Activated CD8-positive, alpha-beta memory T cell treated with anti-CD3 and anti-CD28 coated beads for 24 hours (primary cell): ENCODE data around the gene DPYSL5.
A peak's percentile ranks its signal among the peaks of the same experiment; 100 is the strongest.
"Not testable (repeated sequence)": the region's sequence is repeated elsewhere in the genome, so short reads cannot be mapped to it uniquely, and the experiment has no call there.

Experiments used
- DNase-seq: peaks from one replicate; pipeline ENCODE4 v3.0.0-alpha.2; 2020

The DPYSL5 gene

GRCh38 chr2:26904839-26905238, 56.9 kb downstream of the DPYSL5 start:
- DNase-seq = no peak

- DNase-seq = no peak
Measured at GRCh38 chr2:26905341-26906198, 57.6 kb downstream of the DPYSL5 start.

DNA sequence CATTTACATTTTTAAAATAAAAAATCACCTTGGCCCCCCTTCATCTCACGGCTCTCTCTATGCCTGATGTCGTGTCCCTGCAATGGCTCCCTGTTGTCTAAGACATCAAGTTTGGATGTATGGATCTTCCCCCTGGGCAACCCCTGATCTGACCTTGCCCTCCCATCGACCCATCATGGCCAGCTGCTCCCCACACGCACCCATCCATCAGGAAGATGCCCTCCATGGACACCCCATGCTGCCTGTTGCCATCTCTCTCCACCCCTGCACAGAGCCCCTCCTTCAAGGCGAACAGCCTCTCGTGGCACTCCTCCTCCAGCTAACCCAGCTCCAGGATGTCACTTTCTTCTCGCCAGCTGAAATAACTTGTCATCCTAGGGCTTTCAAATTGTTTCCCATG, 59.5 kb downstream of the DPYSL5 start:
- no peak for DNase-seq

GRCh38 chr2:26910176-26910575, 62.2 kb downstream of the DPYSL5 start:
- no peak for DNase-seq

DNA sequence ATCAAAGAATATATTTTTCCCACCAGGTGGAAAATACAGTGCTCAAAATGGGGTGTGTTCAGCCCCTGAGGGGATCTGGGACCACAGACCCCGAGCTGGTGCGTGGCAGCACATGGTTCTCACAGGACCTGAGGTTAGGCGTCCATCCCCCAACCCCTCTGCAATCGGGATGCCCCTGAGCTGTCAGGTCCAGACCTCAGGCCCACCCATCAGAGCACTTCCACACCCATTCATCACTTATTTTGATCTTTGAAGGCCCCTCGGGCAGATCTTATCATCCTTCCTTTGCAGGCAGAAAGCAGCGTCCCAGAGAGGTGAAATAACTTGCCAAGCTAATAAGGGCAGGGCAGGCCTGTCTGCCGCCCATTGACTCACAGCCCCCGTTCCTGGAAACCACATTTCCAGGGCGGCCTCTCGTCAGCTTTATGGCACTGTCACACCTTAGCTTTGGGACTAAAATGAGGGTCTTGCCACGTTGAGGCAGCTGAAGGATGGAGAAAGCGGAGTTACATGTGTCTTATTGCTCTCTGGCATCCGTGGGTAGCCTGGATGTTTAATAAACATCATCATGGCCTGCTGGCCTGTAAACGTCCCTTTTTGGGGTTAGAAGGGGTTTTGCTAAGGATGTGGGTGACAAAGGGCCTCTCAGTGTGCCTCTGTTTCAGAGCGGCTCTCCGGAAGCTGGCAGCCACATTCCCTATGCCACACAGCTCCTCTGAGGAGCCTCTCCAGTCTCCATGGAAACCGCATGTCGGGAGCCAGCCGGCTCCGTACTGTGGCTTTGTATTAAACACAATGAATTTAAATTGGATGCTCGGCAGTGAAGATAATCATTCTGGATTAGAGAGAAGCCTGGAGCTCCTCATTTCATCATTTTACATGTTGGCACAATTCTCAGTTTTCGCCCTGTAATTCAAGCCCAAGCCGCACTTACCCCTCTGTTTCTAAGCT, 64.3 kb downstream of the DPYSL5 start:
- DNase-seq = peak; percentile 26

- DNase-seq = peak; percentile 4
Measured at GRCh38 chr2:26913606-26913998, 65.7 kb downstream of the DPYSL5 start.

GRCh38 chr2:26913999-26914658, 66.2 kb downstream of the DPYSL5 start:
- DNase-seq = peak; percentile 13

DNA sequence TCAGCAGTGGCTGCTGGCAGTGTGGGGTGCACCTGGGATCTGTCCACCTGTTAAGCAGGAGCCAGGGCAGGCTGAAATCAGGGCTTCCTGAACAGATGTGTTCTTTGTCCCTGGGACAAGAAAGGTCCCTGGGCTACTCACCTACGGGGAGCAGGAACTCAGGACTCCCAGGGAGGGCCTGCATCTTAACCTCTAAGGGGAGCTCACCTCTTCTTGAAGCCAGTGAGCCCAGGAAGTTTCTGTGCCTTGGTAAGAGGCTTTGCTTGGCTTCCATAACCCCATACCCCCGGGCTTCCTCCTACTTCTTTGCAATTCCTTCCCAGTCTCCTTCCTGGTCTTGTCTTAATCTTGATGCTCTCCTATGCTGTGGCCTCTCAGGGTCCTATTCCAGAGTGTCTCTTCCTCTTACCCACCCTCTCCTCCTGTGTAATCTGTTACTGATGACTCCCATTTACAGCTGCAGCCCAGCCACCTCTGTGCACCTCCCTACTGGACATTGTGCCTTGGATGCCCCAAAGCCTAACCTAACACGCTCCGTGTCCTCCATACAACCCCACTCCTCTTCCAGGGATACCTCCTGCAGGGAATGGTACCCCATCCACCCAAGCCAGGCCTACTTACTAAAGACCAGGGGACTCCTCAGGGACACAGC, 66.9 kb downstream of the DPYSL5 start:
- DNase-seq = peak; percentile 46

- peak; percentile 26 for DNase-seq
Measured at GRCh38 chr2:26915316-26915715, 67.4 kb downstream of the DPYSL5 start.

GRCh38 chr2:26916128-26916692, 68.3 kb downstream of the DPYSL5 start:
- DNase-seq = peak; percentile 30

DNA sequence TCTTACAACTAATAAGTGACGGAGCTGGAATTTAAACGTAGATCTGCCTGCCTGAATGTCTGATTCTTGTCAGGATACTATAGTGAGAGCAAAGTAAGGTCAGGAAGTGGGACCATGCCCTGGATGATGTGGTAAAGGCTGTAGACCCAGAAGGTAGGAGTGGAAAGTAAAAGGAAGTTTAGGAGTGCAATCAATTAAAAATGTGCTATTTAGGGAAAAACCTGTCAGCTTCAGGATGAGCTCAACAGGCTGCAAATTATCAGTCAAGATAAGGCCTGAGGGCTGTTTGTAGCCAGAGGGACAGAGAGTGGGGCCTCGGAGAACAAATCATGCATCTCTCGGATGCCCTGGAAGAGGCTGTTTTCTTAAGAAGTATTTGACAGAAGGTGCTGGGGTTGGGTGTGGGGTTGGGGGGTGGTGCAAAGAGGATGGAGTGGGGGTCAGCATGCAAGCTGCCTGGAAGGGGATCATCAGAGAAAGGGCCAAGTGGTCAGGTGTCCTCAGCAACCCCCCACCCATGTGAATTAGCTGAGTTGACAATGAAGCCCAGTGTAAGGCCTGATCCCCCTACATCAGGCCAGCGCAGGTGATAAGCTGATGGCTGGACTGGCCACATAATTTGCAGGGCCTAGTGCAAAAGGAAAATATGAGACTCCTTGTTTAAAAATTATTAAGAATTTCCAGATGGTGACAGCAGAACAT, 69.4 kb downstream of the DPYSL5 start:
- peak; percentile 11 for DNase-seq

DNA sequence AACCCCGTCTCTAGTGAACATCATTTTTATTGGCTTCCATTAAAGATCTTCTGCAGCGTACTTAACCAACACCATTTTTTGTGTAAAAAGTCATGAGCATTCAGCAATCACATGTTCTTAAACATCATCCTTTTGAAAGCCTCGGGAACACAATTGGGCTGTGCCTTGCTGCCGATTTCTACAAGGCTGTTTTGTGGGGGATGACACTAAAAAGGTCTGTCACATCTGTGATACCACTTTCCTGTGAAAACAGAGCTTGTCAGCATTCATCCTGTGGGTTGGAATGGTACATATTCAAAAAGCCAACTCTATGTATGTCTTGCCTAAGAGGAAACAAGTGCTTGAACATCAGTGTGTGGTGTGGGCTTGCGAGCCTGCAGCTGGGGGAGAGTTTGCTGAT, 73.4 kb downstream of the DPYSL5 start:
- DNase-seq = no peak

DNA sequence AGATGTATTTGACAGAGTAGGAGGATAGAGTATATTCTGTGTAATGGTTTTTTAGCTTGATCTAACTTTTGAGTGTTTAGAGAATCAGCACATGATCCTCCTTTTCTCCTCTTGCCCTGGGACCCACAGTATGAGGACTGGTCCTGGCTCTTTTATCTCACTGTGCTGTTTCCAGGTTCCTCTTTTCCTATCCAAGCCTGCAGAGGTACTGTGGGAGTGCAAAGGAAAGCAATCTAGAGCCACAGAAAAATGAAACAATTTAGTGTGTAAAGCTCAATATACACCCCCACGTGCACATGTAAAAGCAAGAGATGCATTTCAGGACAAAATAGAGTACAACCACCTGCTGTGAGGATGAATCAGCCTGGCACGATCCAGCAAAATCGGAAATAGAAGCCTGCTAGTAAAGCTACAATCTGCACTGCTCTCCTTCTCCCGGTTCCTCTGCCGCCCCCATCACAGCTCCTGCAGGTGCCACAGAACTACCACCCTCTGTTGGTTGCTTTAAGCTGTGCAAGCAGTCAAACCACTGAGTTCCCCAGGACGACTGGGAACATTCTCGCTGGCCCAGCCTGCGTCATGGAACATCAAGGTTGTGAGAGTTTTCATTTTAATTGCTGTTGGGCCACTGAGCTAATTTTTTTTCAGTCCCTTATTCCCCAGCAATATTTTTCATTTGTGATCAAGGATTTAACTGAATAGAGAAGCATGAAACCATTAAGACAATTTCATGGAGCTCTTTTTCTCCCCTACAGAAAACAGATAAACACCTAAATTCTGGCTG, 74.7 kb downstream of the DPYSL5 start:
- peak; percentile 63 for DNase-seq

DNA sequence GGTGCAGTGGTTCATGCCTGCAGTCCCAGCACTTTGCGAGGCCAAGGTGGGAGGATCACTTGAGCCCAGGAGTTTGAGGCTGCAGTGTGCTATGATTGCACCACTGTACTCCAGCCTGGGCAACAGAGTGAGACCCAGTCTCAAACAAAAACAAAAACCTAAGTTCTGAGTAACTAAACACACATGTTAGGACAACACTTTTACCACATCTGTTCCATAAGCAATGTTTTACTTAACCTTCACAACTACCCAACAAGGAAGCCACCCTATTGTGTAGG, 75.2 kb downstream of the DPYSL5 start:
- not testable (repeated sequence) for DNase-seq

GRCh38 chr2:26924731-26925099, 76.8 kb downstream of the DPYSL5 start:
- peak; percentile 43 for DNase-seq

DNA sequence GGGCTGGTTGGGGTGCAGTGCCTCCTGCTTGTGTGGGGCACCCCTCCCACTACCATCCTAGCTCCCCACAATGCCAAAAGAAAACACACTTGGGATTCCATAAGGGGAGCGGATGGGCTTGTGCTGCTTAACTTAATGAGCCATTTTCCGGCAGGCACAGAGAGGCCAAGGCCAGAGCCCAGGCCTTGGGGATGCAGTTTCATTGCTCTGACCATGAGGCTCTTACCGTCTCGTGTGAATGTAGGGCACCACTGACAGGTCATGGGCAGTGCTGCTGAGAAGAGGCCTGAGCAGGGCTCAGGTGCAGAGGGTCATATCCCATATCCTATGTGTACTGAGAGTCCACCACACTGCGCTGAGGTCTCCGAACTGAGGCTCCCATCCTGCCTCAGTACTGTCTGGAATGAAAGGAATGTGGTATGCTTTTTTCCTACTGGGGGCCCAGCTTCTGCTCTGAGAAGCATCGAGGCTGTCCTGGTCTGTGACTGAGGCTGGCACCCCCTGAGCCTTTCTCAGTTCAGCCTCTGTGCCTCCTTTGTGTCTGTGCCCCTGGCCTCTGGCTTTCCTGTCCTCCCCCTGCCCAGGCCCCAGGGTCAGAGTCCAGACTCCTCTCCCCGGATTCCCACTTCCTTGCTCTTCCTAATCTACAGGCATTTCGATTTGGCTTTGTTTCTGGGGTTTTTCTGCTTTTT, 77.3 kb downstream of the DPYSL5 start:
- DNase-seq = peak; percentile 11

GRCh38 chr2:26927221-26927620, 79.3 kb downstream of the DPYSL5 start:
- DNase-seq = peak; percentile 26

DNA sequence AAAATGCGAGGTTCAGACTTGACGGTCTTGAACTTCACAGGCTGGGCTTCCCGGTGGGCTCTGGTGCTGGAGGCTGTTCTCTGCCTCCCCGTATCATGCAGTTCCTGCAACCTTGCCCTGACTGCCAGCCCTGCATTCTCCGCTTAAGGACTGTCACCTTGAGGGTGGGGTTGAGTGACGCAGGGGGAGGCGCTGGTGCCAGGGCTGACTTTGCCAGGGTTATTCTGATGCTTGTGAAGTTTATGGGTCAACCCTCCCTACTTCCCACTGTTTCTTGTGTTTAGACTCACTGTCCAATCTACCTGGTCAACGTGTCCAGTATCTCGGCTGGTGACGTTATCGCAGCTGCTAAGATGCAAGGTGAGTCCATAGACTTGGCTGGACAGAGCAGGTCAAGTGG, 85.0 kb downstream of the DPYSL5 start:
- no peak for DNase-seq

DNA sequence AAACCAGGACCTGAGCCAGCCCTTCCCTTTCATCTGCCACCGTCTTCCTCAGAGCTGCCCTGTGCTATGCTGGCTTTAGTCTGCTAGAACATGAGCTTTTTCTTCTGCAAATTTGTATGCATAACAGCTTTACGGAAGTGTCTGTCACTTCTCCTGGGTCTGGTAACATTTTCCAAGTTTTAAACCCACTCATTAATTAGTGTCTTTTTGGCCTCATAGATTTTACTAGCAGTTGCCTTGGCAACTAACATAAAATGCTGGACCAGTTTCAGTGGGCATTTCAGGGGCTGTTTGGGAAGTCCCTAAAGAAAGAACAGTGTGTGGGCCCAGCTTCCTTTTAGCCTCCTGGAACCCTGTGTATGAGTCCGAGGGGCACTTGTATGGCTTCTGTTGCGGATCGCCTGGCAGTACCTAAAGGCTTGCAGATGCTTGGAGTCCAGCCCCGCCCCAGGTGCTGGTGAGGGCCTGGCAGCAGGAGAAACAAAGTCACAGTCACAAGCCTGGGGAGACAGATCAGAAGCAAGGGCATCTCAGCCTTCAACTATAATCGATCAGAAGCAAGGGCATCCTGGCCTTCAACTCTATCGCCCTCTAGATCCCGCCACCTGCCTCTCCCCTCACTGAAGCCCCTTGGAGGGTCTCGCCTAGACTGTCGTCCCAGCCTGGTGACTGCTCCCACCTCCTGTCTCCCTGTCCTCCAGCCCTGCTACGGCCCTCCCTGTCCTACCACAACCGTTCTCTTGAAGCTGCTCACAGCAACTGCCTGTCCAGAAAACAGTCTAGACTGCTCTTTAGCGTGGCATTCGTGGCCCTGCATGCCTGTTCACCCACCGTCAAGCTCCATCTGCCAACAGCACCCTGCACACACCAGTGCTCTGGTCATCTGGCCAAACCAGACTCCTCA, 85.8 kb downstream of the DPYSL5 start:
- no peak for DNase-seq
